C4-2B (cell line): ENCODE measurements around the gene TFEB.

Experiments
- H3K27ac ChIP-seq: fragments of 450-650 bp; 2 replicates; pipeline ENCODE4 v1.5.1; 2017
- CTCF ChIP-seq: fragments of 450-650 bp; conservative IDR thresholded peaks from 2 replicates; pipeline ENCODE4 v1.5.1; 2017; ENCODE audit warnings: mild to moderate bottlenecking
- ZFX ChIP-seq: fragments of 450-650 bp; IDR thresholded peaks from 2 replicates; pipeline ENCODE4 v1.6.1; 2017

Gene TFEB

GRCh38 chr6:41644297-41644879, 91.0 kb downstream of the TFEB start:
- no peak overlapping the region for H3K27ac ChIP-seq
- TF ChIP-seq ZFX = no peak
- no peak for TF ChIP-seq CTCF

- TF ChIP-seq CTCF (no peak), ZFX (no peak)
Observed at GRCh38 chr6:41643899-41644269, 91.5 kb downstream of the TFEB start.

DNA sequence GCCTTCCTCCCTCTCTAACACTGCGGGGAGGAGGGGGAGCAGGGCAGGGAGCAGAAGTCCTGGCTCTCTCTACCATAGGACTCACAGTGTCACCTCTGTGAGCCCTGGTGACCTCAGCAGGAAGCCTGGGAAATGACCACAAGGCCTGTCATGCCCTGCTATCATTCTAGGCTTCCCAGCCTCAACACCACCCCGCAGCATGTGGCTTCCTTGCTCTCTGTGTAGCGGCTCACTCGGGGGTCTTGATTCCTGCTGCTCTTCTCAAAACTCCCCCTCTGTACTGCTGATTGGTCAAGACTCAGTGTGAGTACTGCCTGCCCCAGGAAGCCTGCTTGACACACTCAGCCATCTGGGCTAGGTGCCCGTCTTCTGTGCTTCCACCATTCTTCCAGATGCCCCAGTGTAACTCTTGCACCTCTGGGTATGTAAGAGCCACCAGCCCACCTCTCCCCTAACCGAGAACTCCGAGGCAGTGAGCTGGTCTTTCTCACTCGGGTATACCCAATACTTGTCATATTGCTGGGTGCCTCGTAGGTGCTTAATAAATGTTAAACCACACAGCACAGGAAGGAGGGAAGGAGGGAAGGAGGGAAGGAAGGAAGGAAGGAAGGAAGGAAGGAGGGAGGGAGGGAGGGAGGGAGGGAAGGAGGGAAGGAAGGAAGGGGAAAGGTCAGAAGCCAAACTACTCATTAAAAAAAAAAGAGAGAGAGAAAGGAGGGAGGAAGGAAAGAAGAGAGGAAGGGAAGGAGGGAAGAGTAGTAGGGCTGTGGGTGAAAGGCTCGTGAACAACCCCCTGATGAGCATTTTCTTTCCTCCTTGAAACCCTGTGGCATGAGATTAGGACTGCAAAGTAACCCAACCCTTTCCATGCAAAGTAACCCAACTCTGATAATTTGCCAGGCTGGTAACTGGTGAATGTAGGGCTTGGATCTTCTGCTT, 92.2 kb downstream of the TFEB start:
- no peak for TF ChIP-seq CTCF
- TF ChIP-seq ZFX = no peak
- H3K27ac ChIP-seq = no peak overlapping the region

More at GRCh38 chr6:41643899-41644269, 91.5 kb downstream of the TFEB start:
- H3K27ac ChIP-seq = no peak overlapping the region

- H3K27ac ChIP-seq = no peak overlapping the region
- no peak for TF ChIP-seq ZFX
- TF ChIP-seq CTCF = no peak
Observed at GRCh38 chr6:41642090-41642959, 93.1 kb downstream of the TFEB start.

GRCh38 chr6:41641352-41641925, 94.0 kb downstream of the TFEB start:
- no peak overlapping the region for H3K27ac ChIP-seq
- TF ChIP-seq ZFX (no peak), CTCF (no peak)

DNA sequence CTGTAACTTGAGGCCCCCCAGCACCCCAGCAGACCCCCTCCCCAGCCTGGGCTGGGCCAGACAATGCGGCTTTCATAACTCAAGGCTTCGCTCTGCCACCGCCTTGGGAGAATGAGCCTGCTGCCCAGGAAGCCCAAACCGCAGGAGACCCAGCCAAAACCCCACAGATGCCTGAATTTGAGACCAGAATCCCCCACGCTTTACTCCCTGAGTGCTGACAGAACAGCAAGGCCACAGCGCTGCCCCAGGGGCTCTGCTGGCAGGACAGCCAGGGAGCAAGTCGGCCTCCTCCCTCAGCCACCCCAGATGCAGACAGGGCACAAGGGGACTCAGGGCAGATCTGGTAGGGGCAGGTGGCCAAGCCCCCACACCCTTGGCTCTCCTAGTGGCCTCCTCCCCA, 95.0 kb downstream of the TFEB start:
- no peak for TF ChIP-seq CTCF
- no peak for TF ChIP-seq ZFX
- H3K27ac ChIP-seq = no peak overlapping the region
